GM18858 (cell line): ENCODE data around the gene NOL3.
A peak's percentile ranks its signal among the peaks of the same experiment; 100 is the strongest.
"Not testable (repeated sequence)": the region's sequence is repeated elsewhere in the genome, so short reads cannot be mapped to it uniquely, and the experiment has no call there.

Experiments
- ATAC-seq: cut with Tn5 transposase; IDR thresholded peaks from one replicate; pipeline ENCODE4 v1.9.1; 2021; ENCODE audit not compliant: unreplicated experiment

The NOL3 gene

DNA sequence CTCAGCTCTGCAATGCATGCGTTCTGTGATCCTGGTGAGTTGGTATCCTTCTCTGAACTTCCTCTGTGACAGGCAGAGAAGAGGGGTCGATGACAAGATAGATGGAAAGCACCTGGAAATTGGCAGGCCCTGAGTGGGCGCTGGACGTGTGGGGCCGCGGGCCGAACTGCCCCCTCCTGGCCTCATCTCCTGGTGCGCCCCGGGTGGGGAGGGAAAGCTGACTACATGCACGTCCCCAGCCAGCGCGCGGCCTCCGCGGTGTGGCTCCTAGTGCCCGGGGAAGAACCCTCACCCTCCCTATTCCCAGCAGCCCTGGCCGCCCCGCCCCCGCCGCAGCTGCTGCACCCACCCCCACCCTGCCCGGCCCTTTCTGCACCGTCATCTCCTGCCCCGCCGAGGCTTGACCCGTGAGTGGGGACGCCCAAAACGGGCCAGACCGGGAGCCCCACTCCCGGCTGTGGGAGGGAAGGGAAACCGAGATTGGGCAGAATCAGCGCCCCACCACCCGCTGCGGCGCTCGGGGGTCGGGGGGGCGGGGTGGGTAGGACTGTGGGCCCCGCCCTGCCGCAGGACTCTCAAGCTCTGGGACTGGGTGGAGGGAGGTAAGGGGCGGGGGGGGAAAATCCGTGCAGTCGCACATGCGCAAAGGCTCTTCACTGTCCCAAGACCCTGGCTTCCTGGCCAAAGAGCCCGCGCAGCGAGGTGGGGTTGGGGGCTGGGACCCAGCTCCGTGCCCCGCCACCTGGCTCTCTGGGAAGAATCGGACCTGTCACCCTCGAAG is at the start of gene NOL3:
TSS of gene NOL3 (plus strand) at position 371 of the 781 bp plus-strand sequence.
- ATAC-seq: peak; percentile 23

DNA sequence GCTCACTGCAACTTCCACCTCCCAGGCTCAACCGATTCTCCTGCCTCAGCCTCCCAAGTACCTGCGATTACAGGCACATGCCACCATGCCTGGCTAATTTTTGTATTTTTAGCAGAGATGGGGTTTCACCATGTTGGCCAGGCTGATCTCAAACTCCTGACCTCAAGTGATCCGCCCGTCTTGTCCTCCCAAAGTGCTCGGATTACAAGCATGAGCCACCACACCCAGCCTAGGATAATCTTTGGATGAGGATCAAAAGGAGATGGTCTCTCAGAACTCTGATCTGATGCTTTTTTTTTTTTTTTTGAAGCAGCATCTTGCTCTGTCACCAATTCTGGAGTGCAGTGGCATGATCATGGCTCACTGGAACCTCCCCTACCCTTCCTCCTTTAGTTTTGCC is 47.5 kb upstream of the NOL3 start:
- ATAC-seq: not testable (repeated sequence)

GRCh38 chr16:67128417-67128816 is 41.9 kb upstream of the NOL3 start:
- no peak for ATAC-seq

- ATAC-seq: no peak
Observed at GRCh38 chr16:67128887-67129286, 41.5 kb upstream of the NOL3 start.

GRCh38 chr16:67129422-67129821 is 40.9 kb upstream of the NOL3 start:
- ATAC-seq: no peak

- ATAC-seq: no peak
Observed at GRCh38 chr16:67137605-67138004, 32.7 kb upstream of the NOL3 start.

- ATAC-seq: no peak
Observed at GRCh38 chr16:67141391-67141790, 28.9 kb upstream of the NOL3 start.

GRCh38 chr16:67142342-67142741 is 28.0 kb upstream of the NOL3 start:
- no peak for ATAC-seq

GRCh38 chr16:67144943-67145342 is 25.4 kb upstream of the NOL3 start:
- no peak for ATAC-seq

DNA sequence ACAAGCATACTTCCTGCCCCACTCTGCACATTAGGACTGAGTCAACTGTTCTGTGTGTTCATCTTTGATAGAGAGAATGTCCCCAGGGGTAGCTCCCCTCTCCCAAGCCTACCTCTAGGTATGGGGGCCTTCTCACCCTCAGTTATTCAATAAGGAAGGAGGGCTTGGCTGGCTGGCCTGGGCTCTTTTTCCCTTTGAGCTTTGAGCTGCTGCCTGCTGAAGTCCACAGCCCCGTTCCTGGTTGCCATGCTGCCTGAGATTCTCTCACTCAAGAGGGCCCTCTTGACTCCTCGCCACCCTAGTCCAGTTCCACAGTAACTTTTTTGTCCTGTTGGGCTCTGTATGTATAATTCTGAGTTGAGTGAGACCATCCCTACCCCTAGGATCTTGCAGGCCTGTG is 24.6 kb upstream of the NOL3 start:
- no peak for ATAC-seq

DNA sequence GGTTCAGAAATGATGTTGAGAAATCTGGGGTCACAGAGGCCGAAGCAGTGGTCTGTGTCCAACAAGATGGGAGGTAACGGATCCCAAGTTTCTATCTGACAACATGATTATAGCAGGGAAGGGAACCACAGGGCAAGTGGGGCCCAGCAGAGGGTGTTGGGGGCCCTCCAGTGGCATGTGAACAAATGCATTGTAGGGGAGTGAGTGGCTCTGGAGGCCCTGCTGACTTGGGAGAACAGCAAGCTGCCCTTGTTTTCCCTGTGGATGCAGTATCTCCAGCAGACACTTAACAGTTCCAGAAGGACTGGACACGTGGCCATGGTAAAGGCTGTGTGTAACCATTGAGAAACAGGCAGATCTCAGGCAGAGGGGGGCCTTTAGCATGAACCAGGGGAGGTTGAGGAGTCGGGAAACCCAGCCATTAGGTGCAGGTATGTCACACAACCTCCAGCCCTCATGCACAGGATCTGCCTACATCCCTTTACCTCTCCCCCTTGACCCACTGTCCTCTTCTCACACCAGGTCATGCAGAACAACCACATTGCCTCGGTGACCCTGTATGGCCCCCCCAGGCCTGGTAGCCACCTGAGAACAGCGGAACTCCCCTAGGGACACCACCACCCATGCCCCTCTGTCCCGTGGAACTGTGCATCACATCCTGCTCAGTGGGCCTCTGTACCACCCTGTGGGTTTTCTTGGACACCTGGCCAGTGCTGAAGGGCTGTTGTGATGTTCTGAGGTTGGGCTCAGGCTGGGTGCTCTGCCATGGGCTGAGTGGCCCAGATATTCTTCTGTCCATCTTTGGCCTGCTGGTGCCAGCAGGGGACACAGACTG is 23.6 kb upstream of the NOL3 start:
- no peak for ATAC-seq

GRCh38 chr16:67147437-67148140 is 22.7 kb upstream of the NOL3 start:
- ATAC-seq: no peak

GRCh38 chr16:67148221-67148620 is 22.1 kb upstream of the NOL3 start:
- ATAC-seq: no peak

DNA sequence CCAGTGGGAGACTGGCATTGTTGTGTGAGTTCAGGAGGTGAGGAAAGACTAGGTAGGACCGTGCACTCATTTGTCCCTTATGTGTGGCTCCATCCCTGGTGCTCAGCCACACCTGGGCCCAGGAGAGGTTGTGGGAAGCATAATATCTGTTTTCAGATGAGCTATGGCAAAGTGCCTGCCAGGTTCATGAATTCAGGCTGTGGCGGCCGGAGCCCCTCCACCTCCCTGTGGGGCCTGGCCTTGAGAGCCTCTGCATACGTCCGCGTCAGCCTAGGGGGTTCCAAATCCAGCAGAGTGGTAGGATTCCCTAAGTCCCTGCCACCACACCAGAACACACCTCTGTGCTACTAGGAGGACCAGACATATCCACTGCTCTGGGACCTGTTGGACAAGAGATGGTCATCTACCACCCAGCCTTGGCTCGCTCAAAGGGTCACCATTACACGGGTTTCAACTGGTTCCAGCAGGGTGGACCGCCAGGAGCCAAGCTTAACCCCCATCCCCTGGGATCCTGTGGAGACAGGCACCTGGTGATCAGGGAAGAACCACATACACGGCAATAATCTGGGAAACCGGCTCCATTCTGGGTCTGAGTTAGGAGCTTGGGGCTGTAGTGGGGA is 21.6 kb upstream of the NOL3 start:
- ATAC-seq: no peak

- ATAC-seq: no peak
Observed at GRCh38 chr16:67149276-67150046, 20.9 kb upstream of the NOL3 start.

DNA sequence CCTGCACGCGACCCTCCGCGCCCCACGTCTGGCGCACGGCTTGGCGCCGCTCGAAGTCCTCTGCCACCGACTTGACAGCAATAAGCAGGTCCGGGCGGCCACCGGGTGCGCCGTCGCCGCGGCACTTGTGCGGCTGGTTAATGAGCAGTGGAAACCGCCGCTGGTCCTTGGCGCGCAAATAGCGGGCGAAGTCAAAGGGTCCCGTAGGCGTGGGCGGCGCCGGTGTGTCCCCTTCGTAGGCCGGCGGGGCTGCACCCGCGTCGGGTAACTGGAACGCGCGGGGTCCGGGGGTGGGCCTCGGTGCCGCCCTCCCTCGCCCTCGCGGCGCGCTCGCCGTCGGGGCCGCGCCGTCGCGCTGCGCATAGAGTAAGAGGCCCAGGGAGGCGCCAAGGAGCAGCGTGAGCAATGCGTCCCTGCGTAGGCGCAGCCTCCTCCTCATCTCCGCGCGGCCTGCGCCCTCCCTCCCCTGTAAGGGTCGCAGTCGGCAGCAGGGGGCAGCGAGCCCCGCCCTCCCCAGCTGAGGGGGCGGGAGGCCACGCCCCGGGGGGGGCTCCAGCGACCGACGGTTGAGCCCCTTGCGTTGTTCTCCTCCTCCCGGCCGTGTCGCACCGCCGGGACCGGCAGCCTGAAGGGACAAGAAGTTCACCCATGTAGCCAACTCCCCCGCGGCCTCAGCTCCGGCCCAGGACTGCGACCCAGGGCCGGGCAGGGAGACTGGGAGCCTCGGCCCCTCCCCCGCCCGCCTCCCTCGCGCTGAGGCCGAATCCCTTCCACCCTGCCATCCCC is 20.1 kb upstream of the NOL3 start:
- no peak for ATAC-seq

DNA sequence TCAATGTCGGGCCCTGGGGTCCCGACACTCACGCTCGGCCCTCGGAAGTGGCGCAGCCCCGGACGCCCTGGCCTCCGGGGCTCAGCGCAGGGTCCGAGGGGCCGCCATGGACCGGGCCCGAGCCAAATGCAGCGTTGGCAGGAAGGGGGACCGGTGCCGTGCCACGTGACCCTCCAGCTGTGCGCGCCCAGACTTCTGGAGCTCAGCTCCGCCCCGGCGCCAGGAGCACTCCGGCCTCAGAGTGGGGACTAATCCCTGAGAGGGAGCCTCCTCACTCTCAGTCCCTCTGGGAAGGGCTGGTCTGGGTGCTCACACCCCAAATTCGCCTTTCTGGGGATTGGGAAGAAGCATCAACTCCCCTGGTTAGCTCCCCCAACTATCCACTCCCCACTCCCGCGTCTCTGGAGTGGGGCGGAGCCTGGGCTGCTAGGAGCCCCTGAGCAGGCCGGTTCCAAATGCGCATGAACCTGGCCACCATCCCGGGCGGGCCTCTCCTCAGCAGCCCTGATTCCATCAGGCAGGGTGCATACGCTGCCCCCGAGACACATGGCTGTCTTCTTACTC is 19.4 kb upstream of the NOL3 start, which contains the start of gene B3GNT9:
TSS of gene B3GNT9 (minus strand) at position 166 of the 564 bp plus-strand sequence. CDS start 513 bp downstream, outside the sequence.
- ATAC-seq: no peak

- ATAC-seq: no peak
Observed at GRCh38 chr16:67151431-67152097, 18.8 kb upstream of the NOL3 start.
